Measurements from ENCODE around the gene TANGO2.

TANGO2 gene

GRCh38 chr22:20012741-20013331 is 8.1 kb upstream of the TANGO2 start:
- no peak for DNase-seq (ENCODE audit: low read depth)

GRCh38 chr22:20013382-20013871 is 7.5 kb upstream of the TANGO2 start:
- DNase-seq (ENCODE audit: low read depth): peak; percentile 35

GRCh38 chr22:20014526-20015186 is 6.3 kb upstream of the TANGO2 start:
- no peak for DNase-seq (ENCODE audit: low read depth)

GRCh38 chr22:20015187-20015625 is 5.7 kb upstream of the TANGO2 start:
- DNase-seq (ENCODE audit: low read depth): no peak

GRCh38 chr22:20015971-20016733 is 4.8 kb upstream of the TANGO2 start:
- DNase-seq (ENCODE audit: low read depth): no peak

GRCh38 chr22:20016734-20017621 is 3.9 kb upstream of the TANGO2 start, which contains the start of gene ARVCF:
ARVCF (minus strand) TSS chr22:20016823; CDS start chr22:19990794, 26,029 bp downstream.
- peak; percentile 83 for DNase-seq (ENCODE audit: low read depth)

GRCh38 chr22:20017622-20017958 is 3.3 kb upstream of the TANGO2 start:
- DNase-seq (ENCODE audit: low read depth): no peak

GRCh38 chr22:20018001-20018400 is 2.9 kb upstream of the TANGO2 start:
- DNase-seq (ENCODE audit: low read depth): no peak

GRCh38 chr22:20019661-20020532 is 1.0 kb upstream of the TANGO2 start:
- no peak for DNase-seq (ENCODE audit: low read depth)

- no peak for DNase-seq (ENCODE audit: low read depth)
These were observed 579 bp downstream of the TANGO2 start for GRCh38 chr22:20021196-20022181.

DNA sequence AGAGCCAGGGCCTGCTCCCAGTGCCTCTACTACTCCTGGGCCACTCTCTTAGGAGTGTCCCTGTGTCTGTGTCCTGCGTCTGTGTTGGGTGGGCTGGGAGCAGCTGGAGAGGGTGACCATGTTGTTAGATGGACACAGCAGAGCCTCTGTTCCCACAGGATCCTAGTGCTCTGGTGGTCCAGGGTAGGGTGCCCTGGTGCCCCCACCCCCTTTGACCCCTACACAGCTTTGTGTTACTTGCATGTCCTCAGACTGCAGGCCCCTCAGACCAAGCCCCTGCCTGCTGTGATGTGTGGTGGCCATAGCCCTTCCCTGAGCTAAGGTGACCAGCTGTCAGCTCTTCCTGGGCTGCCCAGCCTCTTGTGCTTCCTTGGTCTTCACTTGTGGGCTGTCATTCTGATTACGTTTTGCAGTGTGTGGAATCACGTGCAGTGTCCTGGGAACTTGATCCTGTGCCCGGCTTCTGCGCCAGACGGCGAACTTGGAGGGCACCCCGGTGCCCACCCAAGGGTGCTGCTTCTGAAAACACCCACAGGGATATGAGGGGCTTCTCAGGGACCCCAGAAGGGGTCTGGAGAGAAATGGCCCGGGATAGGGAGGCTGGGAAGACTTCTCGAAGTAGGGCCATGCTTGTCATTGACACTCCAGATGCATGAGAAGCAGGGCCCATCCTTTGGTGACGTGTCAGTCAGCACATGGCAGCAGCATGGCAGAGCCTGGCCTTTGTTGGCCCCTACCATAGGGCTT is 1.5 kb downstream of the TANGO2 start:
- no peak for DNase-seq (ENCODE audit: low read depth)

- no peak for DNase-seq (ENCODE audit: low read depth)
These were observed 2.2 kb downstream of the TANGO2 start for GRCh38 chr22:20022978-20023613.

- no peak for DNase-seq (ENCODE audit: low read depth)
These were observed 3.3 kb downstream of the TANGO2 start for GRCh38 chr22:20024225-20024624.

DNA sequence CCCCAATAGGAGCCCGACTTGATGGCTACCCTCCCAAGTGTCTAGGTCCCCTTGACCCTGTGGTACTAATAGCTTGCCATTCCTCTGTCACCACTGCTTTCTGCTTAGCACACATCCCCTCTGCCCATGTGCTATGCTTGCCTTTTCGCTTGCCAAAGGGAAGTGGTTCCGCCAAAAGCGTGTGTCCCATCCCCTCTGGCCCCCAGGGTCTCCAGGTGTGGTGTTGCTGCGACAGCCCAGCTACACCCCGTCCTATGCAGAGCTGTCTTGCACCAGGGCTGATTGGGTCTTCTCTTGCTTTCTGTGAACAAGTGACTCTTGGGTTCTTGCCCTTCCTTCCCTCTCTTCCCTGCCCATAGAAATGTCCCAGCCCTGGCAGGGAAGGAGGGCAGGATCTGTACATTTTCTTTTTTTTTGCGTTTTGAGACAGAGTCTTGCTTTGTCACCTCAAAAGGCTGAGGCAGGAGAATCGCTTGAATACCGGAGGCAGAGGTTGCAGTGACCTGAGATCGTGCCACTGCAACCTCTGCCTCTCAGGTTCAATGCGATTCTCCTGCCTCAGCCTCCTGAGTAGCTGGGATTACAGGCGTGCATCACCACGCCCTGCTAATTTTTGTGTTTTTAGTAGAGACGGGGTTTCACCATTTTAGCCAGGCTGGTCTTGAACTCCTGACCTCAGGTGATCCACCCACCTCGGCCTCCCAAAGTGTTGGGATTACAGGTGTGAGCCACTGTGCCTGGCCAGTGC is 3.9 kb downstream of the TANGO2 start:
- DNase-seq (ENCODE audit: low read depth): no peak

DNA sequence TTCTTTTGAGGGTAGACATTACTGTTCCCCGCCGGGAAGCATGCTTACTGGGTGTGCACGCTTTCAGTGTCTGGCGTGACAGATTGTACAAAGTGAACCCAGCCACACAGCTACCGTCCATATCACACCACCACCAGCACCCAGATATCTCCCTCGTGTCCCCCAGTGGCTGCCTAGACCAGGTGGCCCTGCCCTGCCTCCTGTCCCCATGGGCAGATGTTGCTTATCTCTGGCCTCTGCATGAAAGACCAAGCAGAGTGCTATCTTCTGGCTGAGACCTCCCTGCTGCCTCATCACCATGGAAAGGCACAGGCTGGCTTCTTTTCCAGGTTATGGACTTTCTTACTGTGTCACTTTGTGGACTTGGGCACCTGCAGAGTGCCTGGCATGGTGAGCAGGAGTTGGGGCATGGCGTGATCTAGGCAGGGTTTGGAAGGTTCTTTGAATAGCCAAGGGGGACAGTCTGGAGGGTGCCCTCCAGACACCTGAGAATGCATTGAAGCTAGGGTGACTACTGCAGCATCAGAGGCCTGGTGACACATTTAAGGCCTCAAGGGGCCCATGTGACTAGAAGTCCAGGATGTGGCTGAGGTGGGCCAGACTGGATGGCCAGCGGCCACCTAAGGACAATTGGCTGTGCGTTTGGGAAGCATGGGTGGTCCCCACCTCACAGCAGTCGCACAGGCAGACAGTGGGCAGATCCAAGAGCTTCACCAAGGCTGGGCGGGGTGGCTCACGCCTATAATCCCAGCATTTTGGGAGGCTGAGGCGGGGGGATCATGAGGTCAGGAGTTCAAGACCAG is 4.7 kb downstream of the TANGO2 start:
- DNase-seq (ENCODE audit: low read depth): no peak

- DNase-seq (ENCODE audit: low read depth): no peak
These were observed 5.4 kb downstream of the TANGO2 start for GRCh38 chr22:20026204-20026908.

Measured in stimulated activated CD8-positive, alpha-beta memory T cell treated with anti-CD3 and anti-CD28 coated beads, Interleukin-4, amount 100 ng/mL, for 24 hours (primary cell).